ENCODE measurements around the gene TTC3.
A peak's percentile ranks its signal among the peaks of the same experiment; 100 is the strongest.
"Not testable (repeated sequence)": the region's sequence is repeated elsewhere in the genome, so short reads cannot be mapped to it uniquely, and the experiment has no call there.

The TTC3 gene

GRCh38 chr21:37196847-37197246, 123.8 kb downstream of the TTC3 start:
- DNase-seq (ENCODE audit: low spot score) = no peak

- DNase-seq (ENCODE audit: low spot score) = no peak
These were observed 124.7 kb downstream of the TTC3 start for GRCh38 chr21:37197746-37198145.

- DNase-seq (ENCODE audit: low spot score) = no peak
These were observed 126.2 kb downstream of the TTC3 start for GRCh38 chr21:37199057-37199924.

- DNase-seq (ENCODE audit: low spot score) = no peak
These were observed 127.8 kb downstream of the TTC3 start for GRCh38 chr21:37200641-37201480.

- DNase-seq (ENCODE audit: low spot score) = no peak
These were observed 129.4 kb downstream of the TTC3 start for GRCh38 chr21:37202221-37203110.

- DNase-seq (ENCODE audit: low spot score) = no peak
These were observed 131.5 kb downstream of the TTC3 start for GRCh38 chr21:37204580-37204979.

- no peak for DNase-seq (ENCODE audit: low spot score)
These were observed 133.4 kb downstream of the TTC3 start for GRCh38 chr21:37206496-37206895.

GRCh38 chr21:37207441-37208009, 134.5 kb downstream of the TTC3 start:
- peak; percentile 15 for DNase-seq (ENCODE audit: low spot score)

- peak; percentile 85 for DNase-seq (ENCODE audit: low spot score)
These were observed 135.1 kb downstream of the TTC3 start for GRCh38 chr21:37208056-37208721.

- DNase-seq (ENCODE audit: low spot score) = peak; percentile 82
These were observed 135.7 kb downstream of the TTC3 start for GRCh38 chr21:37208741-37209225.

- DNase-seq (ENCODE audit: low spot score) = no peak
These were observed 137.1 kb downstream of the TTC3 start for GRCh38 chr21:37210130-37210529.

- DNase-seq (ENCODE audit: low spot score) = no peak
These were observed 137.7 kb downstream of the TTC3 start for GRCh38 chr21:37210799-37211198.

- no peak for DNase-seq (ENCODE audit: low spot score)
These were observed 141.9 kb downstream of the TTC3 start for GRCh38 chr21:37214952-37215351.

- no peak for DNase-seq (ENCODE audit: low spot score)
These were observed 146.8 kb downstream of the TTC3 start for GRCh38 chr21:37219761-37220432.

GRCh38 chr21:37220433-37220980, 147.5 kb downstream of the TTC3 start:
- no peak for DNase-seq (ENCODE audit: low spot score)

- peak; percentile 90 for DNase-seq (ENCODE audit: low spot score)
These were observed 148.1 kb downstream of the TTC3 start for GRCh38 chr21:37220981-37221664.

GRCh38 chr21:37222248-37222647, 149.2 kb downstream of the TTC3 start:
- DNase-seq (ENCODE audit: low spot score) = not testable (repeated sequence)

GRCh38 chr21:37223804-37224345, 150.8 kb downstream of the TTC3 start:
- DNase-seq (ENCODE audit: low spot score) = no peak
